ENCODE measurements around the gene CD180. TPM values are rescaled to one million over a fixed set of nuclear protein-coding genes. Genes with fewer than 3 reads are reported as not detected.

Gene CD180
- total RNA-seq, 1 donor from 2014 or later = not detected

- no peaks in the 10 kb centered on the region for H3K9me3 Mint-ChIP-seq (ENCODE audit: low read depth)
- peaks cover 12% of the 10 kb centered on the region for H3K36me3 Mint-ChIP-seq (ENCODE audit: low read depth)
- H3K4me3 Mint-ChIP-seq (ENCODE audit: unreplicated experiment) = no peak overlapping the region
- no peaks in the 10 kb centered on the region for H3K4me1 Mint-ChIP-seq (ENCODE audit: low read depth)
- no peak for DNase-seq (ENCODE audit: low spot score)
- TF ChIP-seq CTCF (IDR thresholded peaks at IDR 0.05) = no peak
- H3K27me3 Mint-ChIP-seq (ENCODE audit: low read depth) = no peaks in the 10 kb centered on the region
- H3K27ac Mint-ChIP-seq (ENCODE audit: unreplicated experiment) = no peak overlapping the region
Observed at GRCh38 chr5:67152400-67152799, 44.2 kb downstream of the CD180 start.

- no peaks in the 10 kb centered on the region for H3K4me1 Mint-ChIP-seq (ENCODE audit: low read depth)
- H3K4me3 Mint-ChIP-seq (ENCODE audit: unreplicated experiment) = no peak overlapping the region
- H3K36me3 Mint-ChIP-seq (ENCODE audit: low read depth) = peaks cover 19% of the 10 kb centered on the region
- TF ChIP-seq CTCF (IDR thresholded peaks at IDR 0.05) = peak; percentile 86
- no peak for DNase-seq (ENCODE audit: low spot score)
- H3K9me3 Mint-ChIP-seq (ENCODE audit: low read depth) = no peaks in the 10 kb centered on the region
- H3K27ac Mint-ChIP-seq (ENCODE audit: unreplicated experiment) = no peak overlapping the region
- no peaks in the 10 kb centered on the region for H3K27me3 Mint-ChIP-seq (ENCODE audit: low read depth)
Observed at GRCh38 chr5:67149951-67150523, 46.6 kb downstream of the CD180 start.

DNA sequence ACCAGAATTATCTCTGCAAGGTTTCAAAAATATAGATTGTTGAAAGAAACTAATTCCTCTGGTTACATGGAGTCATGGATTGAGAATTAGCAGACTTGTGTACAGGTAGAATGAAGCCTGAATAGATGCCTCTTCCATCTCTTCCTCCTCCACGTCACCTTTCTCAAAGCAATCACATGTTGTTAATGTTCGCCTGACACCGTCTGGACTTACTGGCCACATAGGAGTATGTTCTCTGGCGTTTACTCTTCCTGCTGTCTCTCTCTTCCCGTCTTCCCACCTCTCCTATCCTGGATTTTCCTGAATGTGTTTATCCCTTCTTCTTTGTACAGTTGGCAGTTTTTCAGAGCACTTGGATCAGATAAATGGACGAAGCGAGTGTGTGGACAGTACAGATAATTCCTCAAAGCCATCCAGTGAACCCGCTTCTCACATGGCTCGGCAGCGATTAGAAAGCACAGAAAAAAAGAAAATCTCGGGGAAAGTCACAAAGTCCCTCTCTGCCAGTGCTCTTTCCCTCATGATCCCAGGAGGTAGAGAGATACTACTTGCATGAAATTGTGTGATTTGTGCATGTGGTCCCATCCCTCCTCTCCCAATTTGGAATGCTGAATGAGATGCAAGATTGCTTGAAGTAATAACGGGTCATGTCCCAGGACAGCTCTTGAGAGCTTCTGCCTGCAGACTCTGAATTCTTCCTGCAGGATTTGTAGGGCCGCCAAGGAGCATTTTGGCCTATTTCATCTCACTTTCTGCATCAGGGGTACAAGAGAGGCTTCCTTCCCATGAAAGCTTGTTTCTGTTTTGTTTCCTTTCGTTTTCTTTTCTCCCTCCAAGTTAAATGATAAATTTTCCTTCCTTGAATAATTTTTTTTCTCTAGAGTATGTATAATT lies 47.3 kb downstream of the CD180 start:
- H3K9me3 Mint-ChIP-seq (ENCODE audit: low read depth) = no peaks in the 10 kb centered on the region
- no peak for DNase-seq (ENCODE audit: low spot score)
- peaks cover 17% of the 10 kb centered on the region for H3K36me3 Mint-ChIP-seq (ENCODE audit: low read depth)

GRCh38 chr5:67147760-67148159 lies 48.8 kb downstream of the CD180 start:
- no peaks in the 10 kb centered on the region for H3K27me3 Mint-ChIP-seq (ENCODE audit: low read depth)
- H3K36me3 Mint-ChIP-seq (ENCODE audit: low read depth) = peaks cover 27% of the 10 kb centered on the region
- no peak for TF ChIP-seq CTCF (IDR thresholded peaks at IDR 0.05)
- no peaks in the 10 kb centered on the region for H3K9me3 Mint-ChIP-seq (ENCODE audit: low read depth)
- DNase-seq (ENCODE audit: low spot score) = no peak
- H3K27ac Mint-ChIP-seq (ENCODE audit: unreplicated experiment) = no peak overlapping the region
- no peak overlapping the region for H3K4me3 Mint-ChIP-seq (ENCODE audit: unreplicated experiment)
- no peaks in the 10 kb centered on the region for H3K4me1 Mint-ChIP-seq (ENCODE audit: low read depth)

More for the DNA sequence above, 47.3 kb downstream of the CD180 start:
- TF ChIP-seq CTCF (IDR thresholded peaks at IDR 0.05) = no peak
- Mint-ChIP-seq H3K4me3 (ENCODE audit: unreplicated experiment) (no peak overlapping the region), H3K4me1 (ENCODE audit: low read depth) (no peaks in the 10 kb centered on the region), H3K27ac (ENCODE audit: unreplicated experiment) (no peak overlapping the region), H3K27me3 (ENCODE audit: low read depth) (no peaks in the 10 kb centered on the region)

- TF ChIP-seq CTCF (IDR thresholded peaks at IDR 0.05) = no peak
- no peak overlapping the region for H3K27ac Mint-ChIP-seq (ENCODE audit: unreplicated experiment)
- H3K4me3 Mint-ChIP-seq (ENCODE audit: unreplicated experiment) = no peak overlapping the region
- no peaks in the 10 kb centered on the region for H3K9me3 Mint-ChIP-seq (ENCODE audit: low read depth)
- DNase-seq (ENCODE audit: low spot score) = no peak
- no peaks in the 10 kb centered on the region for H3K4me1 Mint-ChIP-seq (ENCODE audit: low read depth)
- peaks cover 33% of the 10 kb centered on the region for H3K36me3 Mint-ChIP-seq (ENCODE audit: low read depth)
- H3K27me3 Mint-ChIP-seq (ENCODE audit: low read depth) = no peaks in the 10 kb centered on the region
Observed at GRCh38 chr5:67146981-67147380, 49.6 kb downstream of the CD180 start.
